ENCODE measurements around the gene XYLT2.
"Not testable (repeated sequence)": the region's sequence is repeated elsewhere in the genome, so short reads cannot be mapped to it uniquely, and the experiment has no call there.

- TF ChIP-seq MTF1 (CRISPR knock-in tag; IDR thresholded peaks at IDR 0.05; ENCODE audit: borderline replicate concordance); TCF7 (IDR thresholded peaks at IDR 0.05; ENCODE audit: borderline replicate concordance); E2F5 (CRISPR knock-in tag; IDR thresholded peaks at IDR 0.05); ZNF324 (CRISPR knock-in tag; IDR thresholded peaks at IDR 0.05); REST (CRISPR knock-in tag; IDR thresholded peaks at IDR 0.05; ENCODE audit: low read depth); POLR2AphosphoS5 (IDR thresholded peaks at IDR 0.05; ENCODE audit: control insufficient read depth, insufficient read depth, low read depth, low read length); KAT8 (IDR thresholded peaks at IDR 0.05; ENCODE audit: low read depth); POLR2A (conservative IDR thresholded peaks at IDR 0.05); ZNF274 (IDR thresholded peaks at IDR 0.05; ENCODE audit: borderline replicate concordance, low read depth, low read length); ATF6 (CRISPR knock-in tag; IDR thresholded peaks at IDR 0.05); ZNF592 (IDR thresholded peaks at IDR 0.05); ATF7 (IDR thresholded peaks at IDR 0.05); TEAD4 (IDR thresholded peaks at IDR 0.05; ENCODE audit: low read length); TEAD4 (CRISPR knock-in tag; IDR thresholded peaks at IDR 0.05; ENCODE audit: borderline replicate concordance): not testable (repeated sequence)
- peak; percentile 50; the same call in 1 of the 2 replicates for TF ChIP-seq REST (IDR thresholded peaks at IDR 0.05; ENCODE audit: borderline replicate concordance)
- TF ChIP-seq CTCF (IDR thresholded peaks at IDR 0.05 in 2 of 3, conservative IDR thresholded peaks at IDR 0.05 in 1 of 3; ENCODE audit: insufficient read depth in 2 of 3, low read depth in 1 of 3, low read length in 3 of 3): peak; percentile 37 to 63 (median 43); a peak in 5 of 6 replicates
Measured at GRCh38 chr17:50333291-50334057, 12.5 kb upstream of the XYLT2 start.

Data from K562 (cell line).